Stimulated activated naive CD4-positive, alpha-beta T cell treated with Interleukin-2 at 50 U/mL for 16 hours (primary cell): ENCODE results near the gene FZD2.
"Not testable (repeated sequence)": the region's sequence is repeated elsewhere in the genome, so short reads cannot be mapped to it uniquely, and the experiment has no call there.

Experiments
- DNase-seq: peaks from one replicate; lab custom pipeline; 2025; lab: John Stamatoyannopoulos, UW

Gene FZD2

DNA sequence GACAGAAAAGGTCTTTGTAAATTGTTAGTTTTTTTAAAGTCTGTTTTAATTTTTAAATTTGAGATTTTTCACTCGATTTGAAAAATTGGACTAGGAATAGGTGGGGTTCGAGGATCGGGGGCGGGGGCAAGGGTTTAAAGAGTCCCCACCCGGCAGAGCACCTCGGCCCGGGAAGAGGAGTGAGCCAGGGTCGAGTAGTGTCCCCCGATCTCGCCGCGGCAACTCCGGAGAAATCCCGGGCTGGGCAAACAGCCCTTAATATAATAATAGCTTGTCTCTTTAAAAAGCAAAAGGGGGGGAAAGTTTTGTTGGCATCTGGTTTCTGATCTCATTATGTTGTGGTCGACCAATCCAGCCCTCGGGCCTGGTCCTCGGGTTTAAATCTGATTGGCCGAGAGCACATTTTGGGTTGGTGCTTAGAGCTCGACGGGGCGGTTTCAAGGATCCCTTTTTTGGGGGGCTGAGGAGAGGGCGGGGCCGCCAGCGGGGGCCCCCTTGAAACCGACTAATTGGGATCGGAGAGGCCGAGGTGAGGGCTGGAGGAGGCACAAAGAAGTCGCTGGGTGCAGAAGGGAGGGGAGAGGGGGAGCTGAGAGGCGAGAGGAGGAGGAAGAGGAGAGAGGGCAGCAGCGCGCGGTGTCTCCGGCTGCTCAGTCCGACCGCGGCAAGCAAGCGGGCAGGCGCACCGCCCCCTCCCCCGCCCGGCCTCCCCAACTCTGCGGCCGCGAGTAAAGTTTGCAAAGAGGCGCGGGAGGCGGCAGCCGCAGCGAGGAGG, at the start of gene FZD2:
TSS of gene FZD2 (plus strand) at position 653 of the 775 bp plus-strand sequence. CDS start 205 bp downstream, outside the sequence.
- DNase-seq: peak; percentile 11

DNA sequence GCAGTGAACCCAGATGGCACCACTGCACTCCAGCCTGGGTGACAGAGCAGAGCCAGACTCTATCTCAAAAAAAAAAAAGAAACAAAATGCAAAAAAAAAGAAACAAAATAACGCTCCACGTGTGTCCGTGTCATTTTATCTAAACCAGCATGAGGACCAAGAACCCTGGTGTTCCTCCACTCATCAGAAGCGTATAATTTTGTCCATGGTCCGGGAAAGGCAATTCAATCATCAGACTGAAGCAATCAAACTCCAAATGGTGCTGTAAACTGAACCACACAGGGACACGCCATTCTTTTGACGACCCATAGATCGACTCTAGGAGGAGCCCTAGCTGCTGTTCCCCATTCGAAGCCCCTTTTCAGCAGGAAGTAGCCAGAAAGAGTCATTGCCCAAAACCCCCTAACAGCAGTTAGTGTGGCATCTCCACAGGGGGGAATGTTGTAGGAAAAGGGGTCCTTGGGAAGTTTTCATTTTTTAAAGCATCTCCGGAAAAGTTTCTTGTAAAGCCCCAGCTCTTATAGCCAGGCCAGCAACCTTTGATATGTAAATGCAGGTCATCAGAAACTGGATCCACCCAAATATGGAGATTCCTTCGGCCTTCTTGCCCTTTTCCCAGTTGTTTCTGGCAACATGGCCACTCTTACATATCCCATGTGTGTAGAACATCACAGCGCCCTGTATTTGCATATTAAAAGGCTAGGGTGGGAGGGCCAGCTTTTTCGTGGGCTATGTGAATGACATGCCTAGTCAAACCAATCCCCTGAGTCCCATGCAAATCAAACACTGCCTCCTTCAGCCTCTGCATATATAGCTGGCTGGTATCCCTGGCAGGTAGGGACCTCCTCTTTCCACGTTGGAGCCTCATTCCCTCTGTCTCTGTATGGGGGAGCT, 45.8 kb upstream of the FZD2 start:
- DNase-seq: not testable (repeated sequence)

DNA sequence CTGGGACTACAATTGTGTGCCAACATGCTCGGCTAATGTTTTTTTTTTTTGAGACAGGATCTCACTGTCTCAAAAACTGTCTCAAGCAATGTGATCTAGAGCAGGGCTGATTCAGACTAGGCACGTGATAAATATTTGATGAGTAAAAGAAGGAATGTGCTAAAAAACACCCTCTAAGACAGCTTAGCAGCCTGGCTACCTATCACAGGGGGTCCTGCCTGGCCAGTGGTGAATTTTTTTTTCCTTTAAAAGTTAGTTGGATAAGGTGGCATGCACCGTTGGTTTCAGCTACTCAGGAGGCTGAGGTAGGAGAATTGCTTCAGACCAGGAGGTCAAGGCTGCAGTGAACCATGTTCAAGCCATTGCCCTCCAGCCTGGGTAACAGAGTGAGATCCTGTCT, 39.3 kb upstream of the FZD2 start:
- DNase-seq: no peak

DNA sequence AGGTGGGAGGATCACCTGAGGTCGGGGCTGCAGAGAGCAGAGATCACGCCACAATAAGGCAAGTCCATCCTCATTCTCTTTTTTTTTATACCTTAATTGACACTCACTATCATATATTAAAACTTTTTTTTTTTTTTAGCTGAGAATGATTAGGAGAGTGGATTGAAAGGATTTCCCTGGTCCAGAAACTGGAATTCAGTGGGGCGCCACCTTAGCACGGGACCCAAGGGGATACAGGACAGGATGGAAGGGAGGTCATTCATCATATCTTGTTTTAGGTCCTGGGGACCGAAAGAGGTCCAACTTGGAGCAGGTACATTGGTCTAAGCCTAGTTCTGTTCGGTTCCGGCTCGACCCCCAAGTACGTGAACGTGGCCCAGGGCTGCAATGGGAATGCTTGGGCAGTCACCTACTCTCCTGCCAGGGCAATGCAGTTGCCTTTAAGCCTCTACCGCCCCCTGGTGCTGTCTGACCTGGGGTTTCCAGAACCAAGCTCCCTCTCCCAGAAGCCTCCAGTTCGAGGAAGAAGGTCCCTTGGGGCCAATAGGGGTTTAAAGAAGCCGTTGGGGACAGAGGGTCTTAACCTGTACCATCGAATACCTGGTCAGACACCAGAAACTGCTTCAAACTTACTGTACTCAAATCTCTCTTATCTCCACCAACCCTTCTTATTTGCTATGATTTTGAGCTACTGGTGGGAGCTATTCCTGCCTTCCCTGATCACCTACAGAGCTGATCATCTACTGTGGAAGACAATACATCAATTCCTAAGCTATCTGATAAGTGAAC, 34.2 kb upstream of the FZD2 start:
- DNase-seq: peak; percentile 27

DNA sequence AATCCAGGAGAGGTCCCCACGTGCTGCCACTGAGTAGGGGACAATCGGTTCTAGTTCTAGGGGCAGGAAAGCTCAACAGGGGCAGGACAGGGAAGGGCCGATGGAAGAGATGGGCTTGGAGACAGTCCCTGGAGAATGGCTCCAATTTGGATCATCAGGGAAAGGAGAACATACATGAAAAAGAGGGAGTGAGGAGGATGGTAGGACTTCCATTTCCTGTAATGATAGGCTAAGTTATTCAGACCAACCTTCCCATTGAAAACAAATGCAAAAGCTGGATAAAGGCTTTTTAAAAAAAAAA, 33.7 kb upstream of the FZD2 start:
- no peak for DNase-seq

DNA sequence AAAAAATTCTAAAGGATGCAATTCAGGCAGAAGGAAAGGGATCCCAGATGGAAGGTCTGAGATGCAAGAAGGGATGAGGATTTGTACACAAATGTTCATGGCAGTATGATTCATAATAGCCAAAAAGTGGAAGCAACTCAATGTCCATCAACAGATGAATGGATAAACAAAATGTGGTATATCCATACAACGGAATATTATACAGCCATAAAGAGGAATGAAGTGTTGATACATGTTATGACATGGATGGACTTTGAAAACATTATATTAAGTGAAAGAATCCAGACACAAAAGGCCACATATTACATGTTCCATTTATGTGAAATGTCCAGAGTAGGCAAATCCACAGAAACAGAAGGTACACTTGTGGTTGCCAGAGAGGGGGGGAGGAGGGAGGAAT, 30.2 kb upstream of the FZD2 start:
- no peak for DNase-seq

DNA sequence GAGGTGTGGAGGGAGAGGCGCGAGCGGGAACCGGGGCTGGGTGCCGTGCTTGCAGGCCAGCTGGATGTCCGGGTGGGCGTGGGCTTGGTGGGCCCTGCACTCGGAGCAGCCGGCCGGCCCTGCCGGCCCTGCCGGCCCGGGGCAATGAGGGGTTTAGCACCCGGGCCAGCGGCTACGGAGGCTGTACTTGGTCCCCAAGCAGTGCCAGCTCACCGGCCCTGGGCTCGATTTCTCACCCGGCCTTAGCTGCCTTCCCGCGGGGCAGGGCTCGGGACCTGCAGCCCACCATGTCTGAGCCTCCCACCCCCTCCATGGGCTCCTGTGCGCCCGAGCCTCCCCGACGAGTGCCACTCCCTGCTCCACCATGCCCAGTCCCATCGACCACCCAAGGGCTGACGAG, 29.3 kb upstream of the FZD2 start:
- no peak for DNase-seq

DNA sequence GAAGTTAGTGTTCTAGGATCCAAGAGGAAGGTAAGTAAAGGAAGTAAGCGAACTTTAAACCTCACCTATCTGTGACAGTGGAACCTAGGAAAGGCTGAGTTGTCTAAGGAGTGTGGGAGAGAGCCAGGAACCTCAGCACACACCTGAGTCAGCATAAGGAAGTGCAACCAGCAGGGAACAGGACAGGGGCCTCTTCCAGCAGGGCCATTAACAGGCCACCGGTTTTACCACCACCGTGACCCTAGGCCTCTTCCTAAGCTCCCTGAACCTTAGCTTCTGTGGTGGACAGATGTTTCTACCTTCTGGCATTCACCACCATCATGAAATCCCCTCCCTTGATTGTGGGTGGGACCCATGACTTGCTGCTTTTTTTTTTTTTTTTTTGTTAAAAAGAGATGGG, 27.4 kb upstream of the FZD2 start:
- DNase-seq: no peak

DNA sequence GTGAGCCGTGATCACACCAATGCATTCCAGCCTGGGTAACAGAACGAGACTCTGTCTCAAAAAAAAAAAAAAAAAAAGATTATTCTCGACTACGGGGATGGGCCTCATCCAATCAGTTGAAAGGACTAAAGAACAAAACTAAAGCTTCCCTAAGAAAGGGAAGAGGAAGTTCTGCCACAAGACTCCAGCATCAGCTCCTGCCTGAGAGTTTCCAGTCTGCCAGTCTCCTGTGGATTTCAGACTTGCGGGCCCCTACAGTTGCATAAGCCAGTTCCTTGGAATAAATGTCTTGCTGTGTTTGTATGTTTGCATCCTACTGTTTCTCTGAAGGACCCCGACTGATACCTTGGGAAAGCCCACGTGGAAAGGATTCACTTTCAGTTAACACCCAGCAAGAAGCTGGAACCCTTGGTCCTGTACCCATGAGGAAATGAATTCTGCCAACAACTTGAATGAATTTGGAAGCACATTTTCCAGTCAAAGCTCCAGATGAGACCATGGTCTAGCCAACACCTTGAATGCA, 26.3 kb upstream of the FZD2 start:
- no peak for DNase-seq

DNA sequence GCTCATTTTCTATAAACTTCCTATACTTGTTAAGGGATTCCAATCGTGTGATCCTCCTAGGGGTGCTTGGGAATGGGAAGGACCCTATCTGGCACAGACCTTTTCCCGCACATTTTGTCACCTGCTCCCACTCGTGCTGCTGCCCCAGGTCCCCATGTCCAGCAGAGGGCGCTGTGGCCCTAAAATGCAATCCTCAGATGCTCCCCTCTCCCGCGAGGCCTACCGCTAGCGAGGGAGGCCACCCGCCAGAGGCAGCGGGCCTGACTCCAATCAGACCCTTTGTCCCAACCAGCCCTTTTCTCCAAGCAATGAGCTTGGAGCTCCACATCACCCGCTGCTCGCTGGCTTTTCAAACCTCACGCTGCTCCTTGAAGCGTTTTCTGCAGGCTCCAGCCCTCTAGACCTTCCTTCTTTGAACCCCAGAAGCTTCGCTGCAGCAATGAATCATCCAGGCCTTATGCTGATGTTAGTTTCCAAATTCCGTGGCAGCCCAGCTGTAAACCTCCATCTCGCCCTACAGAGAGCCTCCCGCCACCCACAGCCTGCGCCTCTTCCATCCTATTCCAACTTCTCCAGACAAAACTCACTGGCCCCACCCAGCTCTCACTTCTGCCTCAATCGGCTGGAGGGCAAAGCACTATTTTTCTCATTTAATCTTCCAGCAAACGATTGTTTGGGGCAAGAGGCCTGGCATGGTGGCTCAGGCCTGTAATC, 23.6 kb upstream of the FZD2 start:
- DNase-seq: peak; percentile 83

DNA sequence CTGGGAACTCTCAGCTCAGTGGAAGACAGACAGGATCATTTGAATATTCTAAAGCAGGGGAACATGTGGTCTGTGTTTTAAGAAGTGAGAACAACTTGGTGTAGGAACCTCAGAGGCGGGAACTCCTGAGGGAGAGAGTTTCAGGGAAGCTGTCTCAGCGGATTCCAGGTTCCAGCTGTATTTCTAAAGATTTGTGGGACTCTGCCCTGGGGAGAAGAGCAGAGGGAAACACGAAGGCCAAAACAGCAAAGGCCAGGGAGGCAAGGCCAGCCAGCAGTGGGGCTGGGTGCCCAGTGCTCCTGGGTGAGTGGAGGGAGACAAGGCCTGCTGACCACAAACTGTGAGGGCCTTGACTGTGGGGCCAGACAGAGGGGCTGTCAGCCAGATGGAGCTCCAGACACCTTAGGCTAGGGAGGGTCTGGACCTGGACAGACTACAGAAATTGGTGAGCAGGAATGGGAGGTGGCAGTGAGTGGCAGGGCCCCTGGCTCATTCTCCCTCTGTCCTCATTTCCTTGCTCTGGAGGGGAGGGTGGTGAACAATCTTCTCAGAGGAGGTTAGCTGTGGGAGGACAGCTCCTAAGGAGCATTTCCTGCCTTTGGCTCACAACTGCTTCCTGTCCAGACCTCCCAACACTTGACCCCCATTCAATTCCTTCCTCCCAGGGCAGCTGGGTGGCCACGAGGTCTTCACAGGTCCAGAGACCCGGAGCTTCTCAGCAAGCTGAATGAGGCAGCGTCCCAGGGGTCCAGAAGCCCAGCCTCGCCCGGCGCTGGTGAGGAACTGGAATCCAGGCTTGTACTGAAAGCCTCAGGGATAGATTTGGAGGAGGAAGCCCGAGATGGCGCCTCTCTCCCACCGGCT, 21.0 kb upstream of the FZD2 start:
- no peak for DNase-seq

DNA sequence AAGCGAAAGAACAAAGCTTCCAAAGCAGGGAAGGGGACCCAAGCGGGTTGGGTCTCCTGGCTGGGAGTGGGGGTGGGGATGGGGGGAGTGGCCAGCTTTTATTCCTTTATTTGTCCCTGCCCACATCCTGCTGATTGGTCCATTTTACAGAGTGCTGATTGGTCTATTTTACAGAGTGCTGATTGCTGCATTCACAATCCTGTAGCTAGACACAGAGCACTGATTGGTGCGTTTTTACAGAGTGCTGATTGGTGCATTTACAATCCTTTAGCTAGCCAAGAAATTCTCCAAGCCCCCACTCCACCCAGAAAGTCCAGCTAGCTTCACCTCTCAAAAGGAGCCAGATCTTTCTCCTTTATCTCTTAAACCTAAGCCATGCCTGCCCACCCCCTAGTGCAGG, 19.4 kb upstream of the FZD2 start:
- not testable (repeated sequence) for DNase-seq

DNA sequence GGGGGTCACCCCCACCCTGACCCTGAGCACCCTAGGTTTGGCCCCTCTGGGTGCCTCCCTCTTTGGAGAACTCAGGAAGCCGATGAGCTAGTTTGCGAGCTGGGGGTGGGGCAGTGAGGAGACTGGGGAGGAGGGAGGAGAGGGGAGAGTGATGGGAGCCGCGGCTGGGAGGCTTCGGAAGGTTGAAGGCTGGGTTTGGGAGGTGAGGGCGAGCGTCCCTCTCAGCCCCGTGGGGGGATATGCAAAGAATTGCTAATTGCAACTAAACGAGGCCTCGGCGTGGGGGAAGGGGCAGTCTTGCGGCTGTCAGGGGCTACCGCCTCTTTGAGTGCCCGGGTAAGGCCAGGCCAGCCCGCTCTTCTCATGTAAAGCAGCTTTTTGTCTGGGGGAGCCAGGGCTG, 17.6 kb upstream of the FZD2 start:
- DNase-seq: no peak

DNA sequence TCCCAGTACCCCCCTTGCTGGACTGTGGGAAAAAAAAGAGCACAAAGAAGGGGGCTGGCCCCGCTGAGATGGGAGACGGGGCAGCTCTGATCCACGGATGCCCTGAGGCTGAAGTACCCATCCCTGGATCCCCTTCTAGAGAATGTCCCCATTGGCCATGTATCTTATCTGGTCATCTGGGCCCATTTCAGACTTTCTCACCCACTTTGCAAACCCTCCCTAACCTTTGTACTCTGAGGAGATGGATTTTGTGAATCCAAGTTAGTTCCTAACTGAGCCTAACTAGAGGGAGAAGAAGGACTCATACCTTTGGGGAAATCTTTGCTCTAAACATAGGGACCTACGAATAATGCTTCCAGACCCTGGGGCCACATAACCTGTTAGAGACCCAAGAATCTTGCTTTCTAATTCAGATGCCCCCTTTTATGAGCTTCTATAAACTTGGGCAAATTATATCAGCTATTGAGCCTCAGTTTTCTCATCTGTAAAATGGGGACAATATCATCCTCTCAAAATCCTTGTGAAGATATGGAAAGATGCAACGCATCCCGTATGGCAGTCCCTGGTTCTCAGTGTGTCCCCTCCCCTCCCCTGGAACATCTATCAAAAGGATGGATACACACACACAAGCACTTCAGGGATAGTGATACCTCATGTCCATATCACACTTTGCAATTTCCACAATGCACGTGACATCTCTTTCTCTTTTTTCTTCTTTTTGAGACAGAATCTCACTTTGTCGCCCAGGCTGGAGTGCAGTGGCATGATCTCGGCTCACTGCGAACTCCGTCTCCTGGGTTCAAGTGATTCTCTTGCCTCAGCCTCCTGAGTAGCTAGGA, 16.8 kb upstream of the FZD2 start:
- DNase-seq: no peak

DNA sequence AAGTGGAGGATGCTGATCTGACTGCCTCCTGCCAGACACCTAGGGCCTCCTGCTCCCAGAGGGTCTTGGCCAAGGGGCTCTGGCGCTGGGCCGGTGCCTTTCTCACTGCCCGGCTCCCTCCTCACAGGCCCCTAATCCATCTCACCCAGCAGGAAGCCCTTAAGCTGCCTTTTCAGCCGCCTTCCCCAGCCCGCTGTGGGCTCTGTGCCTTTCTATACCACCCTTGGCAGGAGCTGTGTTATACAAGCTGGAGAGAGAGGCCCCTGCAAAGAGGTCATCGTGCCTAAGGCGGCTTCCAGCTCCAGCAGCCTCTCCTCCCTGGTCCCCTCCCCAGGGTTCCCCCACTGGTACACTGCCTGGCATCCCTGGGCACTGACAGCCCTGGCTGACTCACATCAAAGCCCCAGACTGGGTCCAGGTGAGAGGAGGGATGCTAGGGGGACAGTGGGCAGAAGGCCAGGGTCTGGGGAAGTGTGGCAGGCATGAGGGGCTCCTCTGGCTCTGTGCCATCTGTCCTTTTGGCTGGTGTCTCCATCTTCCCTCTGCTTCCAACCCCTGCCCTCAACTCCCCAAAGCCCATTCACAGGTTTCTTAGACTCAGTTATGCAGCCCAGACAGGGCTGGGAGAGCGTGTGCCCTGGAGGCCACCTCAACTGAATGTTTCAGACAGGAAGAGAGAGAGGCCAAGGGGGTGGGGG, 15.3 kb upstream of the FZD2 start:
- DNase-seq: no peak

DNA sequence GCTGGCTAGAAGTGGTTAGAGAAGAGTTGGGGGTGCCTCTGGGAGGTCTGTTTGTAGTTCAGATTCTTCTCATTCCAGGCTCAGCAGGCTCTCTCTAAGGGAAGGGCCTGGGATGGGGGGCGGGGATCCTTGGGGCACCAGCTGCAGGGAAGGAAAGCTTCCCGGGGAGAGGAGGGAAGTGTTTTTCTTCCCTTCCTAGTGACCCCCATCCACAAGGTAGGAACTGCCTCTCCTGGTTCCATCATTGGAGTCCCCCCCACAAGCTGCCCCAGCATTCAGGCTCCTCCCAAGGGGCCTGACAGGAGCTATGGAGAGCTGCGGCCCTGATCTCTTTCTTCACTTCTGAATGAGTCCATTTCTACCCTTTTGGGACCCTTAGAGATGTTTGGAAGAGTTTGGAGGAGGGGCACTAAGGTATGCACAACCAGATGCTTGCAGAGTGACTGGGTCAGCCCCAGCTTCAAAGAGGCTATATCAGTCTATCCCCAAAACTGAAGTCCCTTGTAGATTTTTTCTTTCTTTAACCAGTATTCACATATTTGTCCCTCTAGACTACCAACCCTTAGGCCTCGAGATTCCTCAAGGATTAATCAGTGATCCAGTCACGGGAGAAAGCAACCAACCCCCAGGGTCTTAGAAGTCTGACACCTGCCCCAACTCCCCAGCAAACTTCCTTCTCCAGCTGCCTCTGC, 13.9 kb upstream of the FZD2 start:
- no peak for DNase-seq

DNA sequence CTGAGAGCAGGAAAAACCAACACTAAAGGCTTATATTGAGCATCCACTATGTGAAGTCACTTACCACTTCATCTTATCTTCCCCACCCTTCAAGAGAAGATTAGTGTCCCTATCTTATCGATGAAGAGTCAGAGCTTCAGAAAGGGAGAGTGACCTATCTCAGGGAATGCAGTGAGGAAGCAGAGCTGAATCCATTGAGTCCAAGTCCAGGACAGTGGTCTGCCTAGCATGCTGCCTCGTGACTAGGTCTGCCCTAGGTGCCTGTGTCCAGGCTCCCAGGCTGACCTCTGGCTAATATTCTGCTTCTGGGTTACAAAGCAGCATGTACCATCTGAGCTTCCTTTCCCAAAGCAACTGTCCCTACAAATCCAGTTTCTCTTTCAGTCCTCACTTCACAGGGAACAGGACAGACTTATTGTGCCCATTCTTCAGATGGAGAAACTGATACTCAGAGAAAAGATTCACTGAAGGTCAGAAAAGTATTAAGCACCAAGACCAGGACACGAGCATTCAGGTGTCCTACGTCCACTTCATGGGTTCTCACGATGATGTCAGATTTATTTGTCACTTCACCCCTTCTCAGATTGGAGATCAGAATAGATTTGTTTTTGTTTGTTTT, 13.3 kb upstream of the FZD2 start:
- no peak for DNase-seq
